ENCODE measurements around the gene PER3.

Gene PER3

DNA sequence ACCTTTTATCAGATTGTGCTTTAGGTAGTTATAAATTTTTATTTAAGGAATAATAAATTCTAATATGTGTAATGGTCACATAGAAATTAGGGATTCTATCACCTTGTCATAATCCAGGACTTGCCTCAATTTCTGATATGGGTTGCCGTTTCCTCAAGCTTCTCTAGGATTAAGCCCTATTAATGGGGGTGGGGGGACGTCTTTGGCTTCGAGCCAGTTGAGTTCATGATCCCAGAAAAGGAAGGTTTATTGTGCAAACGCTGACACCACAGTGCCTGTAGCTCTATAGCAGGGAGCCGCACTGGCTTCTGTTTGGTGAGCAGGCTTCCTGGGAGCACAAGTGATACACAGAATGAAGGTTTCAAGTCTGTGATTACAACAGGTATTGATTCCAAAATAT is 35.0 kb upstream of the PER3 start:
- TF ChIP-seq, protein P1, sequence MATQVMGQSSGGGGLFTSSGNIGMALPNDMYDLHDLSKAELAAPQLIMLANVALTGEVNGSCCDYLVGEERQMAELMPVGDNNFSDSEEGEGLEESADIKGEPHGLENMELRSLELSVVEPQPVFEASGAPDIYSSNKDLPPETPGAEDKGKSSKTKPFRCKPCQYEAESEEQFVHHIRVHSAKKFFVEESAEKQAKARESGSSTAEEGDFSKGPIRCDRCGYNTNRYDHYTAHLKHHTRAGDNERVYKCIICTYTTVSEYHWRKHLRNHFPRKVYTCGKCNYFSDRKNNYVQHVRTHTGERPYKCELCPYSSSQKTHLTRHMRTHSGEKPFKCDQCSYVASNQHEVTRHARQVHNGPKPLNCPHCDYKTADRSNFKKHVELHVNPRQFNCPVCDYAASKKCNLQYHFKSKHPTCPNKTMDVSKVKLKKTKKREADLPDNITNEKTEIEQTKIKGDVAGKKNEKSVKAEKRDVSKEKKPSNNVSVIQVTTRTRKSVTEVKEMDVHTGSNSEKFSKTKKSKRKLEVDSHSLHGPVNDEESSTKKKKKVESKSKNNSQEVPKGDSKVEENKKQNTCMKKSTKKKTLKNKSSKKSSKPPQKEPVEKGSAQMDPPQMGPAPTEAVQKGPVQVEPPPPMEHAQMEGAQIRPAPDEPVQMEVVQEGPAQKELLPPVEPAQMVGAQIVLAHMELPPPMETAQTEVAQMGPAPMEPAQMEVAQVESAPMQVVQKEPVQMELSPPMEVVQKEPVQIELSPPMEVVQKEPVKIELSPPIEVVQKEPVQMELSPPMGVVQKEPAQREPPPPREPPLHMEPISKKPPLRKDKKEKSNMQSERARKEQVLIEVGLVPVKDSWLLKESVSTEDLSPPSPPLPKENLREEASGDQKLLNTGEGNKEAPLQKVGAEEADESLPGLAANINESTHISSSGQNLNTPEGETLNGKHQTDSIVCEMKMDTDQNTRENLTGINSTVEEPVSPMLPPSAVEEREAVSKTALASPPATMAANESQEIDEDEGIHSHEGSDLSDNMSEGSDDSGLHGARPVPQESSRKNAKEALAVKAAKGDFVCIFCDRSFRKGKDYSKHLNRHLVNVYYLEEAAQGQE (IDR thresholded peaks at IDR 0.05; ENCODE audit: insufficient read depth in 1 of 2, low read depth in 2 of 2, low read length in 2 of 2), result no peak
- TF ChIP-seq SIN3A (IDR thresholded peaks at IDR 0.05; ENCODE audit: borderline replicate concordance, insufficient read depth, low read length), result no peak
- TF ChIP-seq POLR2AphosphoS5 (IDR thresholded peaks at IDR 0.05; ENCODE audit: low read depth, low read length), result no peak
- TF ChIP-seq FOXP2 (optimal IDR thresholded peaks at IDR 0.05; ENCODE audit: borderline replicate concordance, extremely low read depth, extremely low read length, insufficient read depth), result no peak
- no peak for TF ChIP-seq TAF1 (IDR thresholded peaks at IDR 0.05; ENCODE audit: borderline replicate concordance, insufficient read depth, low read length)

GRCh38 chr1:7751174-7751573 is 32.9 kb upstream of the PER3 start:
- TF ChIP-seq, protein P1 (IDR thresholded peaks at IDR 0.05; ENCODE audit: insufficient read depth in 1 of 2, low read depth in 2 of 2, low read length in 2 of 2), result no peak
- TF ChIP-seq FOXP2 (optimal IDR thresholded peaks at IDR 0.05; ENCODE audit: borderline replicate concordance, extremely low read depth, extremely low read length, insufficient read depth) (no peak), POLR2AphosphoS5 (IDR thresholded peaks at IDR 0.05; ENCODE audit: low read depth, low read length) (no peak), SIN3A (IDR thresholded peaks at IDR 0.05; ENCODE audit: borderline replicate concordance, insufficient read depth, low read length) (no peak), TAF1 (IDR thresholded peaks at IDR 0.05; ENCODE audit: borderline replicate concordance, insufficient read depth, low read length) (no peak)

DNA sequence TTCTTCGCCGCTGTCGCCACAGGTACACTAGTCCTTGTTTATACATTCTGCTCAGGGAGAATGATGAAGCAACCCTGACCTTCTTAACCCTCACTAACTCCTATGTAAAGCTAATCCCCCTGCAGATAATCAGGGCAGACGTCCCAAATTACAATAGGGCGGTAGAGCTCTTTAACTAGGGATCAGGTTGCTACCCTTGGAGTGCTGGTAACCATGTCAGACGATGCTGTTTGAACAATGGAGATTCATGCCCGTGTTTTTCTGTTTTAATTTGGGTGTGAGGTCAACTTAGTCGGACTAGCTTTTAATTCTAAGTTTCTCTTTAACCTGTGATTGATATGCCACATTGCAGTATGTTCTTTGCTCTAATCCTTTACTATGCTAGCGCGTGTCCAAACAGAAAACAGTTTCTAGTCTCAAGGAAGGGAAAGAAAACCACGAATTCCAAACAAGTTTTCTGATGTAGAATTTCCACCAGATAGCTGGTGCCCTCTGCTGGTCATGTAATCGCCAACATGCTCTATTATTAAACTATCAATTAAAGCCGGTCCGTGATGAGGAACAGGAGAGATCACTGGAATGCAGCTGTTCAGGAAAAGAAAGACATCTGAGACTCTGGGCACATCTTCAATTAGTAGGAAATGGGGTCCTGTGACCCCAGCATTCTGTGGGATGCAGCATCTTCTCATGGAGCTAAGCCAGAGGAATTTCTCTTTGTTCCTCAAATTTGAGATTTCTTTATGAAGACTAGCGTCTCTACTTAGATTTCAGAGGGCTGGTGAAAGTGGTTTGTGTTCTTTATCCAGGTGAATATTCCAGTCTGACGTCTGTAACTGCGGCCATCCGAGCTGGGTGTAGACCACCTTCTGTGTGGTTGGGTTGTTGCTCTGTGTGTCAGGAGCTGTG is 31.3 kb upstream of the PER3 start:
- TF ChIP-seq POLR2AphosphoS5 (IDR thresholded peaks at IDR 0.05; ENCODE audit: low read depth, low read length), result no peak

GRCh38 chr1:7753641-7754040 is 30.4 kb upstream of the PER3 start:
- TF ChIP-seq FOXP2 (optimal IDR thresholded peaks at IDR 0.05; ENCODE audit: borderline replicate concordance, extremely low read depth, extremely low read length, insufficient read depth), result no peak
- no peak for TF ChIP-seq SIN3A (IDR thresholded peaks at IDR 0.05; ENCODE audit: borderline replicate concordance, insufficient read depth, low read length)
- no peak for TF ChIP-seq POLR2AphosphoS5 (IDR thresholded peaks at IDR 0.05; ENCODE audit: low read depth, low read length)
- TF ChIP-seq TAF1 (IDR thresholded peaks at IDR 0.05; ENCODE audit: borderline replicate concordance, insufficient read depth, low read length), result no peak
- TF ChIP-seq, protein P1 (IDR thresholded peaks at IDR 0.05; ENCODE audit: insufficient read depth in 1 of 2, low read depth in 2 of 2, low read length in 2 of 2), result no peak

GRCh38 chr1:7754234-7754633 is 29.9 kb upstream of the PER3 start:
- no peak for TF ChIP-seq FOXP2 (optimal IDR thresholded peaks at IDR 0.05; ENCODE audit: borderline replicate concordance, extremely low read depth, extremely low read length, insufficient read depth)
- no peak for TF ChIP-seq TAF1 (IDR thresholded peaks at IDR 0.05; ENCODE audit: borderline replicate concordance, insufficient read depth, low read length)
- no peak for TF ChIP-seq SIN3A (IDR thresholded peaks at IDR 0.05; ENCODE audit: borderline replicate concordance, insufficient read depth, low read length)
- TF ChIP-seq POLR2AphosphoS5 (IDR thresholded peaks at IDR 0.05; ENCODE audit: low read depth, low read length), result no peak
- TF ChIP-seq, protein P1 (IDR thresholded peaks at IDR 0.05; ENCODE audit: insufficient read depth in 1 of 2, low read depth in 2 of 2, low read length in 2 of 2), result no peak
